GM21381 (cell line): ENCODE results near the gene P3R3URF.

Source experiments
- ATAC-seq: cut with Tn5 transposase; IDR thresholded peaks from one replicate; pipeline ENCODE4 v1.9.1; 2021; ENCODE audit warnings: mild to moderate bottlenecking, moderate library complexity; ENCODE audit not compliant: unreplicated experiment

Gene P3R3URF

GRCh38 chr1:46194641-46195193 lies 18.4 kb upstream of the P3R3URF start:
- no peak for ATAC-seq

GRCh38 chr1:46193984-46194570 lies 17.8 kb upstream of the P3R3URF start:
- no peak for ATAC-seq

- ATAC-seq, result no peak
These were observed 17.0 kb upstream of the P3R3URF start for GRCh38 chr1:46193285-46193684.

- no peak for ATAC-seq
These were observed 15.9 kb upstream of the P3R3URF start for GRCh38 chr1:46192171-46192570.

GRCh38 chr1:46191033-46191701 lies 14.9 kb upstream of the P3R3URF start:
- ATAC-seq, result no peak

GRCh38 chr1:46190539-46190938 lies 14.3 kb upstream of the P3R3URF start:
- ATAC-seq, result no peak

- ATAC-seq, result no peak
These were observed 12.2 kb upstream of the P3R3URF start for GRCh38 chr1:46188295-46189030.

GRCh38 chr1:46187106-46187869 lies 11.0 kb upstream of the P3R3URF start:
- no peak for ATAC-seq

- ATAC-seq, result no peak
These were observed 9.8 kb upstream of the P3R3URF start for GRCh38 chr1:46186076-46186475.

- no peak for ATAC-seq
These were observed 8.8 kb upstream of the P3R3URF start for GRCh38 chr1:46184920-46185658.

- ATAC-seq, result no peak
These were observed 7.8 kb upstream of the P3R3URF start for GRCh38 chr1:46183926-46184557.

- no peak for ATAC-seq
These were observed 7.0 kb upstream of the P3R3URF start for GRCh38 chr1:46183079-46183847.

GRCh38 chr1:46181343-46182260 lies 5.3 kb upstream of the P3R3URF start:
- ATAC-seq, result no peak

GRCh38 chr1:46180082-46180616 lies 3.9 kb upstream of the P3R3URF start:
- ATAC-seq, result no peak

- ATAC-seq, result no peak
These were observed 3.1 kb upstream of the P3R3URF start for GRCh38 chr1:46179138-46180081.

- ATAC-seq, result no peak
These were observed 1.0 kb downstream of the P3R3URF start for GRCh38 chr1:46175243-46175642.
